ENCODE measurements around the gene MORC1. TPM values are rescaled to one million over a fixed set of nuclear protein-coding genes. Genes with fewer than 3 reads are reported as not detected.
A peak's percentile ranks its signal among the peaks of the same experiment; 100 is the strongest.
"Not testable (repeated sequence)": the region's sequence is repeated elsewhere in the genome, so short reads cannot be mapped to it uniquely, and the experiment has no call there.

Gene MORC1
- polyA plus RNA-seq, 4 donors = not detected

- FAIRE-seq (no peak), DNase-seq (no peak)
- H3K27ac ChIP-seq (ENCODE audit: low read depth in 1 of 3, low read length in 2 of 3) = peak overlapping the region in 1 of 3 donors; percentile 20
- H3K4me3 ChIP-seq (ENCODE audit: low read depth in 1 of 3, low read length in 3 of 3) = peak overlapping the region in 2 of 3 donors; percentile 2 to 44
- H3K4me1 ChIP-seq (ENCODE audit: control insufficient read depth in 3 of 3, insufficient read depth in 2 of 3, low read depth in 1 of 3, low read length in 2 of 3) = no peaks in the 10 kb centered on the region
- H3K36me3 ChIP-seq (ENCODE audit: control insufficient read depth in 3 of 3, insufficient read depth in 2 of 3, low read depth in 1 of 3, low read length in 3 of 3) = peaks cover 0 to 8% (median 7%) of the 10 kb centered on the region in 3 donors
- no peaks in the 10 kb centered on the region for H3K27me3 ChIP-seq (ENCODE audit: control insufficient read depth in 3 of 3, insufficient read depth in 3 of 3, low read length in 3 of 3)
- 84 to 89% (median 85%) methylated on average over 4 of the region's 4 CpGs for WGBS, 3 donors
- H3K9me3 ChIP-seq (ENCODE audit: control insufficient read depth in 2 of 2, insufficient read depth in 1 of 2, low read depth in 1 of 2, low read length in 1 of 2) = peaks cover 0 to 3% of the 10 kb centered on the region in 2 donors
Measured at GRCh38 chr3:109140318-109140717, 22.4 kb upstream of the MORC1 start.

- FAIRE-seq (no peak), DNase-seq (no peak)
- Histone ChIP-seq H3K36me3 (ENCODE audit: control insufficient read depth in 3 of 3, insufficient read depth in 2 of 3, low read depth in 1 of 3, low read length in 3 of 3) (peaks cover 0 to 6% (median 4%) of the 10 kb centered on the region in 3 donors), H3K4me3 (ENCODE audit: low read depth in 1 of 3, low read length in 3 of 3) (peak overlapping the region in 2 of 3 donors; percentile 49 to 59), H3K27ac (ENCODE audit: low read depth in 1 of 3, low read length in 2 of 3) (no peak overlapping the region), H3K27me3 (ENCODE audit: control insufficient read depth in 3 of 3, insufficient read depth in 3 of 3, low read length in 3 of 3) (no peaks in the 10 kb centered on the region), H3K4me1 (ENCODE audit: control insufficient read depth in 3 of 3, insufficient read depth in 2 of 3, low read depth in 1 of 3, low read length in 2 of 3) (peaks cover 0 to 6% (median 0%) of the 10 kb centered on the region in 3 donors), H3K9me3 (ENCODE audit: control insufficient read depth in 2 of 2, insufficient read depth in 1 of 2, low read depth in 1 of 2, low read length in 1 of 2) (peaks cover 0 to 3% of the 10 kb centered on the region in 2 donors)
- 60 to 78% (median 66%) methylated on average over 2 of the region's 2 CpGs for WGBS, 3 donors
Measured at GRCh38 chr3:109137761-109138160, 19.8 kb upstream of the MORC1 start.

- peak; percentile 75 to 79 for DNase-seq
- Histone ChIP-seq H3K27me3 (ENCODE audit: control insufficient read depth in 3 of 3, insufficient read depth in 3 of 3, low read length in 3 of 3) (no peaks in the 10 kb centered on the region), H3K9me3 (ENCODE audit: control insufficient read depth in 2 of 2, insufficient read depth in 1 of 2, low read depth in 1 of 2, low read length in 1 of 2) (peaks cover 0 to 3% of the 10 kb centered on the region in 2 donors), H3K4me3 (ENCODE audit: low read depth in 1 of 3, low read length in 3 of 3) (peak within 1 kb of the TSS in 2 of 3 donors; percentile 49 to 55), H3K27ac (ENCODE audit: low read depth in 1 of 3, low read length in 2 of 3) (peak within 1 kb of the TSS in 1 of 3 donors; percentile 70), H3K4me1 (ENCODE audit: control insufficient read depth in 3 of 3, insufficient read depth in 2 of 3, low read depth in 1 of 3, low read length in 2 of 3) (peaks cover 0 to 13% (median 4%) of the 10 kb centered on the region in 3 donors), H3K36me3 (ENCODE audit: control insufficient read depth in 3 of 3, insufficient read depth in 2 of 3, low read depth in 1 of 3, low read length in 3 of 3) (peaks cover 0 to 6% (median 3%) of the 10 kb centered on the region in 3 donors)
- FAIRE-seq = no peak
- WGBS, 3 donors = 14 to 57% (median 41%) methylated on average over 3 of the region's 3 CpGs
Measured at GRCh38 chr3:109136523-109136922, 18.6 kb upstream of the MORC1 start, which contains the start of gene C3orf85. Gene C3orf85, plus strand, starts transcription at chr3:109136719. Its CDS starts 129 bp downstream, at chr3:109136848.

GRCh38 chr3:109133474-109133816 lies 15.5 kb upstream of the MORC1 start:
- not testable (repeated sequence) for DNase-seq; H3K9me3 ChIP-seq (ENCODE audit: control insufficient read depth in 2 of 2, insufficient read depth in 1 of 2, low read depth in 1 of 2, low read length in 1 of 2); H3K27me3 ChIP-seq (ENCODE audit: control insufficient read depth in 3 of 3, insufficient read depth in 3 of 3, low read length in 3 of 3); H3K4me3 ChIP-seq (ENCODE audit: low read depth in 1 of 3, low read length in 3 of 3); FAIRE-seq; H3K36me3 ChIP-seq (ENCODE audit: control insufficient read depth in 3 of 3, insufficient read depth in 2 of 3, low read depth in 1 of 3, low read length in 3 of 3)
- Histone ChIP-seq H3K27ac (ENCODE audit: low read depth in 1 of 3, low read length in 2 of 3) (peak overlapping the region in 1 of 3 donors; percentile 67), H3K4me1 (ENCODE audit: control insufficient read depth in 3 of 3, insufficient read depth in 2 of 3, low read depth in 1 of 3, low read length in 2 of 3) (peaks cover 3 to 16% (median 4%) of the 10 kb centered on the region in 3 donors)
- WGBS, 3 donors = 12 to 72% (median 25%) methylated on average over 4 to 5 of the region's 5 CpGs

GRCh38 chr3:109132801-109133473 lies 15.0 kb upstream of the MORC1 start:
- 20 to 61% (median 36%) methylated on average over 5 of the region's 5 CpGs for WGBS, 3 donors
- Histone ChIP-seq H3K4me1 (ENCODE audit: control insufficient read depth in 3 of 3, insufficient read depth in 2 of 3, low read depth in 1 of 3, low read length in 2 of 3) (peaks cover 3 to 19% (median 4%) of the 10 kb centered on the region in 3 donors), H3K36me3 (ENCODE audit: control insufficient read depth in 3 of 3, insufficient read depth in 2 of 3, low read depth in 1 of 3, low read length in 3 of 3) (no peaks in the 10 kb centered on the region), H3K4me3 (ENCODE audit: low read depth in 1 of 3, low read length in 3 of 3) (no peak overlapping the region), H3K27me3 (ENCODE audit: control insufficient read depth in 3 of 3, insufficient read depth in 3 of 3, low read length in 3 of 3) (no peaks in the 10 kb centered on the region), H3K27ac (ENCODE audit: low read depth in 1 of 3, low read length in 2 of 3) (peak overlapping the region in 2 of 3 donors; percentile 60 to 72), H3K9me3 (ENCODE audit: control insufficient read depth in 2 of 2, insufficient read depth in 1 of 2, low read depth in 1 of 2, low read length in 1 of 2) (peaks cover 0 to 7% of the 10 kb centered on the region in 2 donors)
- DNase-seq (peak; percentile 86 to 96), FAIRE-seq (peak; percentile 87)

GRCh38 chr3:109131276-109131675 lies 13.3 kb upstream of the MORC1 start:
- peak overlapping the region in 1 of 3 donors; percentile 71 for H3K27ac ChIP-seq (ENCODE audit: low read depth in 1 of 3, low read length in 2 of 3)

GRCh38 chr3:109127553-109127952 lies 9.6 kb upstream of the MORC1 start:
- Histone ChIP-seq H3K27ac (ENCODE audit: low read depth in 1 of 3, low read length in 2 of 3) (peak overlapping the region in 2 of 3 donors; percentile 11 to 38), H3K27me3 (ENCODE audit: control insufficient read depth in 3 of 3, insufficient read depth in 3 of 3, low read length in 3 of 3) (no peaks in the 10 kb centered on the region), H3K36me3 (ENCODE audit: control insufficient read depth in 3 of 3, insufficient read depth in 2 of 3, low read depth in 1 of 3, low read length in 3 of 3) (no peaks in the 10 kb centered on the region), H3K9me3 (ENCODE audit: control insufficient read depth in 2 of 2, insufficient read depth in 1 of 2, low read depth in 1 of 2, low read length in 1 of 2) (peaks cover 0 to 4% of the 10 kb centered on the region in 2 donors), H3K4me3 (ENCODE audit: low read depth in 1 of 3, low read length in 3 of 3) (no peak overlapping the region), H3K4me1 (ENCODE audit: control insufficient read depth in 3 of 3, insufficient read depth in 2 of 3, low read depth in 1 of 3, low read length in 2 of 3) (peaks cover 3 to 26% (median 4%) of the 10 kb centered on the region in 3 donors)
- FAIRE-seq (no peak), DNase-seq (peak; percentile 29 to 73)
- 46 to 75% (median 61%) methylated on average over 2 of the region's 2 CpGs for WGBS, 3 donors

More at GRCh38 chr3:109131276-109131675, 13.3 kb upstream of the MORC1 start:
- WGBS, 3 donors = 13 to 40% (median 36%) methylated on average over 4 of the region's 4 CpGs
- peak; percentile 51 for FAIRE-seq
- Histone ChIP-seq H3K4me3 (ENCODE audit: low read depth in 1 of 3, low read length in 3 of 3) (no peak overlapping the region), H3K27me3 (ENCODE audit: control insufficient read depth in 3 of 3, insufficient read depth in 3 of 3, low read length in 3 of 3) (no peaks in the 10 kb centered on the region), H3K9me3 (ENCODE audit: control insufficient read depth in 2 of 2, insufficient read depth in 1 of 2, low read depth in 1 of 2, low read length in 1 of 2) (peaks cover 0 to 7% of the 10 kb centered on the region in 2 donors), H3K4me1 (ENCODE audit: control insufficient read depth in 3 of 3, insufficient read depth in 2 of 3, low read depth in 1 of 3, low read length in 2 of 3) (peaks cover 3 to 29% (median 4%) of the 10 kb centered on the region in 3 donors), H3K36me3 (ENCODE audit: control insufficient read depth in 3 of 3, insufficient read depth in 2 of 3, low read depth in 1 of 3, low read length in 3 of 3) (no peaks in the 10 kb centered on the region)
- DNase-seq = peak in 1 of 2 donors; percentile 75

- FAIRE-seq = peak; percentile 90
- Histone ChIP-seq H3K27me3 (ENCODE audit: control insufficient read depth in 3 of 3, insufficient read depth in 3 of 3, low read length in 3 of 3) (no peaks in the 10 kb centered on the region), H3K4me1 (ENCODE audit: control insufficient read depth in 3 of 3, insufficient read depth in 2 of 3, low read depth in 1 of 3, low read length in 2 of 3) (peaks cover 0 to 19% (median 3%) of the 10 kb centered on the region in 3 donors), H3K4me3 (ENCODE audit: low read depth in 1 of 3, low read length in 3 of 3) (no peak overlapping the region), H3K9me3 (ENCODE audit: control insufficient read depth in 2 of 2, insufficient read depth in 1 of 2, low read depth in 1 of 2, low read length in 1 of 2) (peaks cover 0 to 4% of the 10 kb centered on the region in 2 donors), H3K27ac (ENCODE audit: low read depth in 1 of 3, low read length in 2 of 3) (peak overlapping the region in 1 of 3 donors; percentile 82), H3K36me3 (ENCODE audit: control insufficient read depth in 3 of 3, insufficient read depth in 2 of 3, low read depth in 1 of 3, low read length in 3 of 3) (no peaks in the 10 kb centered on the region)
- DNase-seq = peak; percentile 92 to 97
Measured at GRCh38 chr3:109125902-109126301, 8.0 kb upstream of the MORC1 start.

Measured in small intestine (tissue), 7 donors.